HEK293T (cell line): ENCODE results near the gene BMPER.

Experiments
- CTCF ChIA-PET: fragments of 350-600 bp; formaldehyde crosslinking; extraction: SDS; loops from one replicate; lab custom pipeline; 2021; ENCODE audit warnings: antibody characterized with exemption, inconsistent platforms; lab: Yijun Ruan, JAX
- POLR2A ChIA-PET: fragments of 350-600 bp; formaldehyde crosslinking; extraction: SDS; loops from one replicate; lab custom pipeline; 2020; ENCODE audit warnings: antibody characterized with exemption, inconsistent platforms; lab: Yijun Ruan, JAX
- DNase-seq: peaks from one replicate; pipeline ENCODE4 v3.0.0; 2012; ENCODE audit warnings: mixed read lengths; ENCODE audit errors: extremely low spot score
- ARNT ChIP-seq: fragments of 450-650 bp; IDR thresholded peaks from 2 replicates; pipeline ENCODE4 v1.6.1; 2017; ENCODE audit warnings: mild to moderate bottlenecking
- BHLHE40 ChIP-seq: fragments of 450-650 bp; IDR thresholded peaks from 2 replicates; pipeline ENCODE4 v1.6.1; 2016; ENCODE audit warnings: mild to moderate bottlenecking, moderate library complexity, borderline replicate concordance
- CTBP1 ChIP-seq: fragments of 450-650 bp; IDR thresholded peaks from 2 replicates; pipeline ENCODE4 v1.6.1; 2016; ENCODE audit warnings: borderline replicate concordance
- ELF4 ChIP-seq: fragments of 450-650 bp; IDR thresholded peaks from 2 replicates; pipeline ENCODE4 v1.6.1; 2017; ENCODE audit warnings: antibody characterized with exemption
- FOXA1 ChIP-seq: fragments of 450-650 bp; IDR thresholded peaks from 2 replicates; pipeline ENCODE4 v1.6.1; 2016; ENCODE audit warnings: mild to moderate bottlenecking
- FOXK2 ChIP-seq: fragments of 450-650 bp; IDR thresholded peaks from 2 replicates; pipeline ENCODE4 v1.6.1; 2016; ENCODE audit warnings: mild to moderate bottlenecking
- FOXM1 ChIP-seq: fragments of 450-650 bp; IDR thresholded peaks from 2 replicates; pipeline ENCODE4 v1.6.1; 2017; ENCODE audit warnings: mild to moderate bottlenecking, borderline replicate concordance
- HDGF ChIP-seq: fragments of 450-650 bp; IDR thresholded peaks from 2 replicates; pipeline ENCODE4 v1.6.1; 2017; ENCODE audit warnings: antibody characterized with exemption, borderline replicate concordance
- L3MBTL2 ChIP-seq: fragments of 450-650 bp; conservative IDR thresholded peaks from 2 replicates; pipeline ENCODE4 v1.6.1; 2016; ENCODE audit warnings: mild to moderate bottlenecking
- LEF1 ChIP-seq: fragments of 450-650 bp; IDR thresholded peaks from 2 replicates; pipeline ENCODE4 v1.6.1; 2017; ENCODE audit warnings: mild to moderate bottlenecking, borderline replicate concordance
- NFRKB ChIP-seq: fragments of 450-650 bp; IDR thresholded peaks from 2 replicates; pipeline ENCODE4 v1.6.1; 2016; ENCODE audit warnings: mild to moderate bottlenecking, moderate library complexity
- SP1 ChIP-seq: fragments of 450-650 bp; IDR thresholded peaks from 2 replicates; pipeline ENCODE4 v1.6.1; 2017
- SUZ12 ChIP-seq: fragments of 450-650 bp; IDR thresholded peaks from 2 replicates; pipeline ENCODE4 v1.6.1; 2016; ENCODE audit warnings: mild to moderate bottlenecking
- TARDBP ChIP-seq: fragments of 450-650 bp; IDR thresholded peaks from 2 replicates; pipeline ENCODE4 v1.6.1; 2016
- ZNF384 ChIP-seq: fragments of 450-650 bp; IDR thresholded peaks from 2 replicates; pipeline ENCODE4 v1.6.1; 2016
- TF ChIP-seq, protein P1 (sequence below): fragments of 450-650 bp; IDR thresholded peaks from 2 replicates; pipeline ENCODE4 v1.6.1; 2016

BMPER gene

DNA sequence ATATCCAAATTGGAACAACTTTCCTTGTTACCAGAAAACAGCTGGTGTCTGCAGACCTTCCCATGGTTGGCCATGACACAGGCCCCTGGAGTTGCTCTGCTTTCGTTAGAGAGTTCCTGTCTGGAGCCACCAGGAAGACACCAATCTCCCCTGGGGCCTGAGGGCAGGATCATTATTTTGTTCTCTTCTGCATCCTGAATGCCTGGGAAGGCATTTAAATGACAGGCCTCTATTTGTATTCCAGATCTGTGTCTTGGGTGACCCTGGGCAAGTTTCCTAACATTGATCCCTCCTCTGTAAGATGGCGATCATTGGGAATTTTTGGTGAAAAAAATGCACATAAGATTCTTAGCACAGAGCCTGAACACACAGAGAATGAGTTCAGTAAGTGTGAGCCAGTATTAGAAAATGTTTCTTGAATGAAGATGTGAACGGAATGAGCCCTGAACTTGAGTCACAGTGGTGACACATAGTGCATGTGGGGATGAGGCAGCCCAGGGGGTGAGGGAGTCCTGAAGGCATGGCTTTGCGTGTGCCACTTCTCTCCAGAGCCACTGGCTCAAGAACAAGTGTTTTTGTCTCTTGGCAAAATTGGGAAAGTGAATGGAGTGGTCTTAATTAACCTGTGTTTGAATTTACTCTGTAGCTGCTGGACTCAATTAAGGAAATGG, 28.4 kb downstream of the BMPER start:
- POLR2A ChIA-PET, result no interaction called here
- CTCF ChIA-PET, result interaction anchor here (0.6 to 2.7 kb wide), 20 partner anchors 8 to 691 kb away, joined by 3 to 20 read pairs (median 6); no protein-coding TSS in a partner anchor
- no peak for TF ChIP-seq HDGF
- TF ChIP-seq FOXA1, result no peak
- TF ChIP-seq, protein P1, sequence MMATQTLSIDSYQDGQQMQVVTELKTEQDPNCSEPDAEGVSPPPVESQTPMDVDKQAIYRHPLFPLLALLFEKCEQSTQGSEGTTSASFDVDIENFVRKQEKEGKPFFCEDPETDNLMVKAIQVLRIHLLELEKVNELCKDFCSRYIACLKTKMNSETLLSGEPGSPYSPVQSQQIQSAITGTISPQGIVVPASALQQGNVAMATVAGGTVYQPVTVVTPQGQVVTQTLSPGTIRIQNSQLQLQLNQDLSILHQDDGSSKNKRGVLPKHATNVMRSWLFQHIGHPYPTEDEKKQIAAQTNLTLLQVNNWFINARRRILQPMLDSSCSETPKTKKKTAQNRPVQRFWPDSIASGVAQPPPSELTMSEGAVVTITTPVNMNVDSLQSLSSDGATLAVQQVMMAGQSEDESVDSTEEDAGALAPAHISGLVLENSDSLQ, result no peak
- no peak for TF ChIP-seq SP1
- no peak for TF ChIP-seq ZNF384
- TF ChIP-seq BHLHE40, result no peak
- TF ChIP-seq L3MBTL2, result no peak
- no peak for TF ChIP-seq CTBP1
- TF ChIP-seq TARDBP, result no peak
- no peak for TF ChIP-seq FOXM1
- TF ChIP-seq ARNT, result no peak
- no peak for TF ChIP-seq SUZ12
- DNase-seq, result no peak

DNA sequence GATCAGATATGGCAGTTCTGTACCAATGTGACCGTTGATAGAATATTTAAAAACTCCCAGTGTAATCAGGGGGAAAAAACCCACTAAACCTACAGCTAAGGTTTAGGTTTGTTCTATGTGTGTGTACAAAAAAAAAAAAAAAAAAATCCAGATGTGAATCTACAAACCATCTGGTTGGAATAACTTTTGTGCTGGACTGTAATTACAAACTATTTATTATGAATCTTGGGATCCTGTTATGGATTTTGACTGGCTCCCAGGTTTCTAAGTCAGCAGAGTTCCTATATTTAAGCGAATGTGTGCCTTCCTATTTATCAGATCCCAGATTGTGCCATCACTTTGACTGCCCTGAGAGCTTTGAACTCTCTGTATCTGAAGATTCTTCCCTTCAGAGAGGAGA, 29.1 kb downstream of the BMPER start:
- TF ChIP-seq, protein P1, result no peak
- TF ChIP-seq TARDBP, result no peak
- TF ChIP-seq L3MBTL2, result no peak
- TF ChIP-seq HDGF, result no peak
- no peak for TF ChIP-seq BHLHE40
- TF ChIP-seq FOXA1, result no peak
- TF ChIP-seq ARNT, result no peak
- TF ChIP-seq CTBP1, result no peak
- no peak for TF ChIP-seq SUZ12
- no peak for TF ChIP-seq FOXM1
- TF ChIP-seq LEF1, result no peak
- no peak for TF ChIP-seq SP1
- TF ChIP-seq NFRKB, result no peak
- no peak for TF ChIP-seq ELF4
- no peak for TF ChIP-seq ZNF384
- no peak for DNase-seq
- ChIA-PET POLR2A (no interaction called here), CTCF (interaction anchor here (0.6 to 1.2 kb wide), 2 partner anchors 475 to 691 kb away, joined by 3 to 5 read pairs; no protein-coding TSS in a partner anchor)

DNA sequence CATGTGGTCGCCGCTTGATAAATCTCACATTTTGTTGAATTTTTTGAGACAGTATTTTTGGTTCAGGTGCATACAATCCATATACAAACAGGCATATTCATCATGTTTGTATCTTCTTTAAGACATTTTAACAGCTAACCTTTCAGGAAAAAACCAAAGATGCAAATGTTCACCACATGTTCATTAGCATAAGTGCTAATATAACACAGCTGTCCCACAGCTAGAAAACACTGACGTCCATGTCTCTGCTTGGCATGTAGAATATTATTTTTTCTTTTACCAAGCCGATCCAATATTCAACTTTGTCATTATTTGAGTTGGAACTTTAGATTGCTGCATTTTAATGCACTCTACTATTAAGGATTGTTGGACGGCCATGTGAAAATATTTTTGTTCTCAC, 31.2 kb downstream of the BMPER start:
- CTCF ChIA-PET, result no interaction called here
- no peak for DNase-seq
- TF ChIP-seq ARNT (no peak), NFRKB (no peak), HDGF (no peak), ZNF384 (no peak), ELF4 (no peak), SP1 (no peak), FOXM1 (no peak), L3MBTL2 (no peak), FOXK2 (no peak), FOXA1 (no peak), SUZ12 (no peak), LEF1 (no peak), TARDBP (no peak), CTBP1 (no peak), BHLHE40 (no peak)
- TF ChIP-seq, protein P1, result no peak
- POLR2A ChIA-PET, result no interaction called here

DNA sequence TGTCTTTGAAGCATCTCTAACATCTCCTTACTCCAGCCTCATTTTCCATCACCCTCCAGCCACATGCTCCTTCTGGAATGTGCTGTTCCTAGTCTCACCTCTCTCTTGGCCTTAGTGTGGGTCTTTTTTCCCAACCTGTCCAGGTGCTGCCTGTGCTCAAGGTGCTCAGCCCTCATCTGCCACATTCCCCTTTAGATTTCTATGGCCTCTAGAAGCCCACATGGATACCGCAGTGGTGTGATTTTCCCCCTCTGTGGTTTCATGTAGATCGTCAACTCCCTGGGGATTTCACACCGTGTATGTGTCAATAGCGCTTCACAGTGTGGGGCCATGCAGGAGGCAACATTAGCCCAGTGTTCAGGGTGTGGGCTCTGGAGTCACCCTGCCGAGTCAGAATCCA, 32.5 kb downstream of the BMPER start:
- ChIA-PET POLR2A (no interaction called here), CTCF (no interaction called here)
- TF ChIP-seq SUZ12 (no peak), SP1 (no peak), FOXA1 (no peak), BHLHE40 (no peak), ARNT (no peak), NFRKB (no peak), FOXK2 (no peak), HDGF (no peak), FOXM1 (no peak), L3MBTL2 (no peak), LEF1 (no peak), TARDBP (no peak), ZNF384 (no peak), ELF4 (no peak)
- TF ChIP-seq, protein P1, result no peak
- no peak for DNase-seq

DNA sequence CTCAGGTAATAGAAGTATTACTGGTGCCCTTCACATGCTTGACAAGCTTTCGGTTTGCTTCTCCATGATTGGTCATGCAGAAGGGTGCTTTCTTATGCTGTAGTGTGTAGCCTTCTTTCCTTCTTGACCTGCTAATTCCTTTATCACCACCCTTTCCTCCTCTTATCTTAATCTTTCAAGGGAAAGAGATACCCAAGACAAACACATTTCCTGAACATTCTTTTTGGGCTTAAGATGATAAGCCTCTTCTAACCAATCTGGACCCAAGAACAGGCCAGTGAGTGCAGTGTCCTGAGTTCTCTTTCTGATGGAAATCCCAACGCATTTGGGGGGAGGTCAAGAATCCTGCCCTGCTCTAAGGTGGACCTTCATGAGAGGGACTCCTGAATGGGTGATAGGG, 33.8 kb downstream of the BMPER start:
- TF ChIP-seq FOXK2, result no peak
- TF ChIP-seq LEF1, result no peak
- TF ChIP-seq SP1, result no peak
- no peak for TF ChIP-seq FOXM1
- TF ChIP-seq CTBP1, result no peak
- TF ChIP-seq HDGF, result no peak
- no peak for TF ChIP-seq L3MBTL2
- TF ChIP-seq, protein P1, result no peak
- no peak for TF ChIP-seq FOXA1
- TF ChIP-seq SUZ12, result no peak
- TF ChIP-seq ARNT, result no peak
- no peak for TF ChIP-seq TARDBP
- TF ChIP-seq ELF4, result no peak
- TF ChIP-seq ZNF384, result no peak
- TF ChIP-seq NFRKB, result no peak
- TF ChIP-seq BHLHE40, result no peak
- ChIA-PET POLR2A (no interaction called here), CTCF (no interaction called here)
- no peak for DNase-seq
